Breast epithelium (tissue), 3 donors: ENCODE measurements around the gene RCSD1.

ENCODE experiments used
- POLR2AphosphoS5 ChIP-seq, 3 donors: sonication (generic); formaldehyde crosslinking; IDR thresholded peaks; one replicate each; pipeline ENCODE4 v1.6.1; 2017; ENCODE audit warnings: antibody characterized with exemption in 3 of 3
- TF ChIP-seq, protein P1 (sequence below), 3 donors: fragments of 450-650 bp; IDR thresholded peaks; one replicate each; pipeline ENCODE4 v1.5.1; 2016 to 2017; ENCODE audit warnings: antibody characterized with exemption in 3 of 3, mild to moderate bottlenecking in 3 of 3, moderate library complexity in 3 of 3

DNA sequence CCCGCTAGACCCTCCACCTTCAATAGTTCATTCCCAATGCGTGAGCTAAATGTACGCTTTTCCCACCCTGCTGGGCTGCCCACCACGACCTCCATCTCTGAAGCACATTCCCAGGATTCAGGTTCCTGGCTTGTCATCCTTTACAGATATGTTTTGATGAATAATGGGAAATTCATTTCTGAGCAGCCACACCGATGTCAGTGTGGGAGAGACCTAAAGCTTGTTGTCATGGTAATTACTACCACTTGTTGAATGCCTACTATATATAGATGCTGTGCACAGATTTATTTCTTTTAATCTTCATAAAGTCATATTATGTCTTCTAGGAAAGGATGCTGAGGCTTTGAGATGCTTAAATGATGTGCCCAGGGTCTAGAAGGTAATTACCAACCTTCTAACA, 8.0 kb downstream of the RCSD1 start:
- TF ChIP-seq, protein P1, sequence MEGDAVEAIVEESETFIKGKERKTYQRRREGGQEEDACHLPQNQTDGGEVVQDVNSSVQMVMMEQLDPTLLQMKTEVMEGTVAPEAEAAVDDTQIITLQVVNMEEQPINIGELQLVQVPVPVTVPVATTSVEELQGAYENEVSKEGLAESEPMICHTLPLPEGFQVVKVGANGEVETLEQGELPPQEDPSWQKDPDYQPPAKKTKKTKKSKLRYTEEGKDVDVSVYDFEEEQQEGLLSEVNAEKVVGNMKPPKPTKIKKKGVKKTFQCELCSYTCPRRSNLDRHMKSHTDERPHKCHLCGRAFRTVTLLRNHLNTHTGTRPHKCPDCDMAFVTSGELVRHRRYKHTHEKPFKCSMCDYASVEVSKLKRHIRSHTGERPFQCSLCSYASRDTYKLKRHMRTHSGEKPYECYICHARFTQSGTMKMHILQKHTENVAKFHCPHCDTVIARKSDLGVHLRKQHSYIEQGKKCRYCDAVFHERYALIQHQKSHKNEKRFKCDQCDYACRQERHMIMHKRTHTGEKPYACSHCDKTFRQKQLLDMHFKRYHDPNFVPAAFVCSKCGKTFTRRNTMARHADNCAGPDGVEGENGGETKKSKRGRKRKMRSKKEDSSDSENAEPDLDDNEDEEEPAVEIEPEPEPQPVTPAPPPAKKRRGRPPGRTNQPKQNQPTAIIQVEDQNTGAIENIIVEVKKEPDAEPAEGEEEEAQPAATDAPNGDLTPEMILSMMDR (IDR thresholded peaks at IDR 0.05): no peak
- TF ChIP-seq POLR2AphosphoS5 (IDR thresholded peaks at IDR 0.05): no peak
